Activated CD4-positive, alpha-beta T cell treated with anti-CD3 and anti-CD28 coated beads, Interleukin-2, amount 10 ng/mL, durations not matched to agents 7 days and 5 days (primary cell): ENCODE data around the gene BUD31. TPM values are rescaled to one million over a fixed set of nuclear protein-coding genes. Genes with fewer than 3 reads are reported as not detected.
"Not testable (repeated sequence)": the region's sequence is repeated elsewhere in the genome, so short reads cannot be mapped to it uniquely, and the experiment has no call there.

ENCODE experiments used
- CTCF ChIA-PET: fragments of 350-600 bp; sonication (Branson Sonifier 250); formaldehyde crosslinking; loops from one replicate; lab custom pipeline; 2021; ENCODE audit warnings: antibody characterized with exemption; lab: Charles Lee
- POLR2A ChIA-PET: fragments of 350-600 bp; sonication (Branson Sonifier 250); formaldehyde crosslinking; loops from one replicate; lab custom pipeline; 2021; ENCODE audit warnings: antibody characterized with exemption; lab: Charles Lee
- DNase-seq: peaks from one replicate; pipeline ENCODE4 v3.0.0-alpha.2; 2020
- H3K27ac Mint-ChIP-seq: one replicate; pipeline ENCODE4 v1.8.0; 2021; ENCODE audit warnings: mild to moderate bottlenecking, moderate library complexity, mixed read lengths
- H3K27me3 Mint-ChIP-seq: one replicate; pipeline ENCODE4 v1.8.0; 2021; ENCODE audit warnings: mixed read lengths
- H3K36me3 Mint-ChIP-seq: one replicate; pipeline ENCODE4 v1.8.0; 2021; ENCODE audit warnings: low read depth, mixed read lengths
- H3K4me1 Mint-ChIP-seq: one replicate; pipeline ENCODE4 v1.8.0; 2021; ENCODE audit warnings: mixed read lengths
- H3K4me3 Mint-ChIP-seq: one replicate; pipeline ENCODE4 v1.8.0; 2021; ENCODE audit warnings: mild to moderate bottlenecking, moderate library complexity, mixed read lengths
- H3K9me3 Mint-ChIP-seq: one replicate; pipeline ENCODE4 v1.8.0; 2021; ENCODE audit warnings: mixed read lengths
- total RNA-seq, 2 experiments: library from RNA; stranded (reverse); gene quantifications; one replicate each; pipeline ENCODE4 v1.2.3, GENCODE V29; 2021

The BUD31 gene
- total RNA-seq, 2 experiments from 2014 or later, result 94.2 to 115 TPM

DNA sequence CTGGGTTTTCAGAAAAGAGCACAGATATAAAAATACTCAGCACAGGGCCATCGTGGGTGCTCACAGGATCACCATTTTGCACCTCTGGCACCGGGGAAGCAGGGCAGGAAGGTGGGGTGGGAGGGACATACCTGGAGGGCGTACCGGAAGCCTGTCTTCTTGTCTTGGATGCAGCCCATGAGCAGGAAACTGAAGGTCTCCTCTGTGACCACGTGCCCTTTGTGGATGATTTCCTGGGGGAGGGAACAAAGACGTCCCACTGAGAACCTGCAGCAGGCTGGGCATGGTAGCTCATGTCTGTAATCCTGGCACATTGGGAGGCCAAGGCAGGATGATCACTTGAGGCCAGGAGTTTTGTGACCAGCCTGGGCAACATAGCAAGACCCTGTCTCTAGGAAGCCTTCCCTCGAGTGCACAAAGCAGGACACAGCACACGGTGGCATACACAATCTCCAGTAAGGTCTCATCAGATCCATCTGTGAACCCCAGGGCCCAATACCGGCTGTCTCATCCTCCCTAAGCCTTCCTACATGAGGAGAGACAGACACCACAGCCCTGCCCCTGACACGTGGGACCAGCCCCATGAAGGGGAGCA, 20.3 kb downstream of the BUD31 start:
- POLR2A ChIA-PET, result no interaction called here
- H3K4me1 Mint-ChIP-seq, result peaks cover 9% of the 10 kb centered on the region
- H3K4me3 Mint-ChIP-seq, result no peak overlapping the region
- H3K27ac Mint-ChIP-seq, result no peak overlapping the region
- DNase-seq, result peak; percentile 38
- H3K27me3 Mint-ChIP-seq, result no peaks in the 10 kb centered on the region
- H3K36me3 Mint-ChIP-seq, result peaks cover 17% of the 10 kb centered on the region
- no peaks in the 10 kb centered on the region for H3K9me3 Mint-ChIP-seq
- CTCF ChIA-PET, result interaction anchor here (1.2 to 1.7 kb wide), 2 partner anchors 9 to 10 kb away, joined by 3 to 6 read pairs; partner anchors contain the start of genes CPSF4 and PTCD1

DNA sequence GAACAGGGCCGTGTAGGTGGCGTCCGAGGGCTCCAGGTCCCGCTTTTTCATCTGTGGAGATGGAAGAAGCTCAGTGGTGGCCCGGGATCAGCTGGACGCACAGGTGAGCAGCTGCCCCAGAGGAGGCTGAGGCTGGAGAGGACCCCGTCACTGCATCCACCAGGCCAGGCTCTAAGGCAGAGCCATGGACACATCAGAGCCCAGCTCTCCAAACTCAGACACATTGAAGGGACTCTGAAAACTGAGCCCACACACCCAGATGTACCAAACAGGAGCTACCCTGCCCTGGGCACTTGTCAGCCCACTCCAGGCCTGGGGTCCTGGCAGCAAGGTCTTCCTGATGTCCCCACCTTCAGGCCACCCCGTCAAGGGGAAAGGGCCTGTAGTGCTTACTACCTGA, 21.0 kb downstream of the BUD31 start:
- H3K36me3 Mint-ChIP-seq, result peaks cover 17% of the 10 kb centered on the region
- H3K27me3 Mint-ChIP-seq, result no peaks in the 10 kb centered on the region
- H3K4me1 Mint-ChIP-seq, result peaks cover 9% of the 10 kb centered on the region
- no peak overlapping the region for H3K27ac Mint-ChIP-seq
- CTCF ChIA-PET, result interaction anchor here (1.2 to 1.7 kb wide), 2 partner anchors 9 to 10 kb away, joined by 3 to 6 read pairs; partner anchors contain the start of genes CPSF4 and PTCD1
- H3K9me3 Mint-ChIP-seq, result no peaks in the 10 kb centered on the region
- POLR2A ChIA-PET, result no interaction called here
- no peak for DNase-seq
- H3K4me3 Mint-ChIP-seq, result no peak overlapping the region

DNA sequence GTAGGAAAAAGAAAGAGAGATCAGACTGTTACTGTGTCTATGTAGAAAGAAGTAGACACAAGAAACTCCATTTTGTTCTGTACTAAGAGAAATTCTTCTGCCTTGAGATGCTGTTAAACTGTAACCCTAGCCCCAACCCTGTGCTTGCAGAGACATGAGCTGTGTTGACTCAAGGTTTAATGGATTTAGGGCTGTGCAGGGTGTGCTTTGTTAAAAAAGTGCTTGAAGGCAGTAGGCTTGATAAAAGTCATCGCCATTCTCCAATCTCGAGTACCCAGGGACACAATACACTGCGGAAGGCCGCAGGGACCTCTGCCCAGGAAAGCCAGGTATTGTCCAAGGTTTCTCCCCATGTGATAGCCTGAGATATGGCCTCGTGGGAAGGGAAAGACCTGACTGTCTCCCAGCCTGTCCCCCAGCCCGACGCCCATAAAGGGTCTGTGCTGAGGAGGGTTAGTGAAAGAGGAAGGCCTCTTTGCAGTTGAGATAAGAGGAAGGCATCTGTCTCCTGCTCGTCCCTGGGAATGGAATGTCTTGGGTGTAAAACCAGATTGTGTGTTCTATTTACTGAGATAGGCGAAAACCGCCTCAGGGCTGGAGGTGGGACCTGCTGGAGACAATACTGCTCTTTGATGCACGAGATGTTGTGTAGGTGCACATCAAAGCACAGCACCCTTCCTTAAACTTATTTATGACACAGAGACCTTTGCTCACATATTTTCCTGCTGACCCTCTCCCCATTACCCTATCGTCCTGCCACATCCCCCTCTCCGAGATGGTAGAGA, 23.2 kb downstream of the BUD31 start:
- peaks cover 13% of the 10 kb centered on the region for H3K4me1 Mint-ChIP-seq
- H3K4me3 Mint-ChIP-seq, H3K9me3 Mint-ChIP-seq, DNase-seq, H3K27ac Mint-ChIP-seq, CTCF ChIA-PET, H3K27me3 Mint-ChIP-seq, POLR2A ChIA-PET: not testable (repeated sequence)
- peaks cover 19% of the 10 kb centered on the region for H3K36me3 Mint-ChIP-seq

DNA sequence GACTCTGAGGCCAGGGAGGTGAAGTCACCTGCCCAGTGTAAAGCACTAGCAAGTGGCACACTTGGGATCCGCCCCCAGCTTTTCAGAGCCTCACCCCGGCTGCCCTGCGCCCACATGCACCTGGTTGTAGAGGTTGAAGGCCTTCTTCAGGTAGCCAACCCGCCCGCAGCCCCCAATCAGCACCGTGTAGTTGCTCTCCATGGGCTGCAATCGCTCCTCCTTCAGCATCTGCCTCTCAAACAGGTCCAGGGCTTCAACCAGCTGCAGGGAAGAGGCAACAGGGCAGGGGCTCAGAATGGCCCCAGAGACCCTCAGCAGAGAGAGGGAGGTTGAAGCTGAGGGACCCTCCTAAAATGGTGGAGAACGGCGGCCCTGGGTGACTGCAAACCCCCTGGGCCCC, 24.4 kb downstream of the BUD31 start:
- ChIA-PET CTCF (interaction anchor here (0.7 to 1.3 kb wide), 2 partner anchors 9 to 13 kb away, joined by 3 read pairs; no protein-coding TSS in a partner anchor), POLR2A (no interaction called here)
- no peak for DNase-seq

DNA sequence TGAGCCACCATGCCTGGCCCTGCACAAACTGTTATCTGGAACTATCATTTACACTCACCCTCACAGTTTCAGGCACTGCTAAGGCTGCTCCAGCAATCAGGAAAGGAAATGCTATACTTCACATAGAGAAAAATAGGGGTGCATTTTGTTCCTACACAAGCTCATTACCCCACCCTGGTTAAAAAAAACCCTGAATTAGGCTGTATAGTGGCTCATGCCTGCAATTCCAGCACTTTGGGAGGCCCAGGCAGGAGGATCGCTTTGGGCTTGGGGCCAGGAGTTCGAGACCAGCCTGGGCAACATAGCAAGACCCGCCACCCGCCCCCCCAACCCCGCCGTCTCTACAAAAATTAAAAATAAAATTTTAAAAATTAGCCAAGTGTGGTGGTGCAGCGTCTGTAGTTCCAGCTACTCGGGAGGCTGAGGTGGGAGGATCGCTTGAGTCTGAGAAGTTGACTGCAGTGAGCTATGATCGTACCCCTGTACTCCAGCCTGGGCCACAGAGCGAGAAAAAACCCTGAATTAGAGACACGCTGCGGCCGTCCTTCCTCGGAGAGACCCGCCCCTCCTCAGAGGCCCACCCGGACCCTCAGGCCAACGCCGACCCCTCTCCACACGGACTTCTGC, 29.3 kb downstream of the BUD31 start:
- DNase-seq, result no peak
- H3K36me3 Mint-ChIP-seq, result peaks cover 17% of the 10 kb centered on the region
- H3K27me3 Mint-ChIP-seq, result no peaks in the 10 kb centered on the region
- ChIA-PET POLR2A (interaction anchor here (0.6 kb wide), 1 partner anchor 481 kb away, joined by 3 read pairs; no protein-coding TSS in a partner anchor), CTCF (interaction anchor here (0.6 to 1.1 kb wide), 4 partner anchors 8 to 1017 kb away, joined by 3 to 5 read pairs (median 4); no protein-coding TSS in a partner anchor)
- peak overlapping the region; percentile 98 for H3K4me3 Mint-ChIP-seq
- H3K27ac Mint-ChIP-seq, result peak overlapping the region; percentile 95
- H3K9me3 Mint-ChIP-seq, result no peaks in the 10 kb centered on the region
- H3K4me1 Mint-ChIP-seq, result peaks cover 32% of the 10 kb centered on the region

More for the DNA sequence above, 24.4 kb downstream of the BUD31 start:
- Mint-ChIP-seq H3K27me3 (no peaks in the 10 kb centered on the region), H3K4me1 (peaks cover 19% of the 10 kb centered on the region), H3K9me3 (no peaks in the 10 kb centered on the region), H3K36me3 (peaks cover 19% of the 10 kb centered on the region), H3K27ac (no peak overlapping the region), H3K4me3 (no peak overlapping the region)

DNA sequence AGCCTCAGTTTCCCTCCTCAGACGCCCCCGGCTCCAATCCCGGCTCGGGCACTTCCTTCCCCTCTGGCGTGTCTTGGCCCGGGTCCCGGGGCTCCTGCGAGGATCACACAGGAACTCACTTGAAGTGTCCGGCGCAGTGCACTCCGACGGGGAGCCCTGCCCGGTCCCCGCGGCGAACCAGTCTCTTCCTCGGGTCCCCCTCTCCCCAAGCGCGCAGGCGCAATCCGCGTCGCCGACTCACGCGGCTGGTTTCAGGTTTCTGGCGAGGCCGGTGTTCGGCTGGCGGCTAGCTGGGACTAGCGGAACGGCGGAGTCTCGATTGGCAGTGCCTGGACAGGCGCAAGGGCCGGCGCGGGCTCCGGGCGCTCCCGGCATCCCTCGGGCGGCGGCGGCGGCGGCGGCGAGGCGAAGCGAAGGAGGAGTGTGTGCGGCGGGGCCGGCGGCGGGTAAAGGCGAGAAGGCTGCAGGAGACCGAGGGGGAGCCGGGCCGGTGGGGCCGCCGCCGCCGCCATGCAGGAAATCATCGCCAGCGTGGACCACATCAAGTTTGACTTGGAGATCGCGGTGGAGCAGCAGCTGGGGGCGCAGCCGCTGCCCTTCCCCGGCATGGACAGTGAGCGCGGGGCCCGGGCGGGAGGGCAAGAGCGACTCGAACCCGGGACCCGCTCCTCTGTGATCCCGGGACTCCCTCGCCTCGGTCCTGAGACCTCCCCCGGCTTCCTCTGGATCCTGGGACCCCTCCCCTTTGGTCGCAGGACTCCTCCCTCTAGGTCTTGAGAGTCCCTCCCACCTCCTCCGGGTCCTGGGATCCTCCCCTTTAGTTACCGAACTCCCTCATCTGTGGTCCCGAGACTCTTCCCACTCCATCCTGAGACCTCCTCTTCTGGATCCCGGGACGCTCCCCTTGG, 30.1 kb downstream of the BUD31 start, which contains the start of the genes CPSF4 and PTCD1:
TSS of gene CPSF4 (plus strand) at position 371 of the 908 bp plus-strand sequence. CDS start at position 511, 140 bp downstream.
TSS of gene PTCD1 (minus strand) at position 226 of the 908 bp plus-strand sequence. CDS start 3,556 bp downstream, outside the sequence.
- CTCF ChIA-PET, result interaction anchor here (1.0 kb wide), 2 partner anchors 9 to 14 kb away, joined by 3 to 5 read pairs; no protein-coding TSS in a partner anchor

DNA sequence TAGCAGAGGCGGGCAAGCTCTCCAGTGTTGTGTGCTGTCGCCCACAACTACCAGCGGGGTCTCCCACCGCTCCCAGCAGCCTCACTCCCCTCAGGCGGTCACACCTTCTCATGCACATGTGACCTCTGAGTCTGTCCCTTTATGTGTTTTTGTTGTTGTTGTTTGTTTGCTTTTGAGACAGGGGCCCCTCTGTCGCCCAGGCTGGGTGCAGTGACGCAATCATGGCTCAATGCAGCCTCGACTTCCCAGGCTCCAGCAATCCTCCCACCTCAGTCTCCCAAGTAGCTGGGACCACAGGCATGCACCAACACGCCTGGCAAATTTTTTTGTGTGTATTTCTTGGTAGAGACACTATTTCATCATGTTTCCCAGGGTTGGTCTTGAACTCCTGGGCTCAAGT, 31.4 kb downstream of the BUD31 start:
- Mint-ChIP-seq H3K9me3 (no peaks in the 10 kb centered on the region), H3K27me3 (no peaks in the 10 kb centered on the region), H3K27ac (peak overlapping the region; percentile 85), H3K4me1 (peaks cover 38% of the 10 kb centered on the region), H3K36me3 (peaks cover 23% of the 10 kb centered on the region), H3K4me3 (peak overlapping the region; percentile 98)
- ChIA-PET CTCF (no interaction called here), POLR2A (no interaction called here)
- no peak for DNase-seq

More for the DNA sequence above, 30.1 kb downstream of the BUD31 start, which contains the start of the genes CPSF4 and PTCD1:
- peak within 1 kb of the TSS; percentile 95 for H3K27ac Mint-ChIP-seq
- POLR2A ChIA-PET, result interaction anchor here (0.6 to 0.8 kb wide), 2 partner anchors 17 to 391 kb away, joined by 3 to 4 read pairs; no protein-coding TSS in a partner anchor
- H3K4me3 Mint-ChIP-seq, result peak within 1 kb of the TSS; percentile 98
- no peaks in the 10 kb centered on the region for H3K9me3 Mint-ChIP-seq
- no peaks in the 10 kb centered on the region for H3K27me3 Mint-ChIP-seq
- H3K36me3 Mint-ChIP-seq, result peaks cover 19% of the 10 kb centered on the region
- H3K4me1 Mint-ChIP-seq, result peaks cover 35% of the 10 kb centered on the region
- DNase-seq, result peak; percentile 91

DNA sequence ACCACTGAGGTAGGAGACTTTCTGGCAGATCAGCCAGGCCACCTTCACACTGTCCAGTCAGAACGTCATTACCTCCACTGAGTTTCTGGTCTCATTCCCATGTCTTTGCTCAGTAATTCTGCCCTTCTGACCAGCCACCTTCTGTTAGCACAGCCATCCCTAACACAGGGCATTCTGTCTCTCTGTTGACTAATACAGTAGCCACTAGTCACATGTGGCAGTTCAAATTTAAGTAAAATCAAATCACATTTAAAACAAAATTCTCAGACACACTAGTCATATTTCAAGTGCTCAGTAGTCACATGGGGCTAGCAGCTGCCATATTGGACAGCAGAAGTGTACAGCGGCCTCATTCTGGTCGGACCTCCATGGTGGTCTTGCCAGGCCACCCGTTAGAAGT, 37.3 kb downstream of the BUD31 start:
- Mint-ChIP-seq H3K27me3 (no peaks in the 10 kb centered on the region), H3K36me3 (peaks cover 43% of the 10 kb centered on the region), H3K4me1 (peaks cover 13% of the 10 kb centered on the region), H3K4me3 (no peak overlapping the region), H3K9me3 (no peaks in the 10 kb centered on the region), H3K27ac (no peak overlapping the region)
- ChIA-PET POLR2A (no interaction called here), CTCF (interaction anchor here (0.6 to 1.4 kb wide), 2 partner anchors 13 to 432 kb away, joined by 3 read pairs; no protein-coding TSS in a partner anchor)
- no peak for DNase-seq

DNA sequence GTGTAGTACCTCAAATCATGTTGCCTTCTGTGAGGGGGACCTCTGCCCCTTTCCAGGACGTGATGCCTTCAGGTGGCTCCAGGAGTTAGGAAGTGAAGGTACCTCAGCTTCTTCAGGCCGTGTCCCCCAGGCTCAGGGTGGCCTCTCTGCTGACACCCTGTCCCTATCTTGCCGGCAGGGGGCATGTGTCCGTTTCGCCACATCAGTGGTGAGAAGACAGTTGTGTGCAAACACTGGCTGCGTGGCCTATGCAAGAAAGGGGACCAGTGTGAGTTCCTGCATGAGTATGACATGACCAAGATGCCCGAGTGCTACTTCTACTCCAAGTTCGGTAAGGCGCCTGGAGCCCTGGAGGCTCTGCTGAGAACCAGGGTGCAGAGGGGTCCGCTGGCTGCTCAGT, 39.2 kb downstream of the BUD31 start:
- H3K9me3 Mint-ChIP-seq, result no peaks in the 10 kb centered on the region
- peaks cover 7% of the 10 kb centered on the region for H3K4me1 Mint-ChIP-seq
- H3K4me3 Mint-ChIP-seq, result no peak overlapping the region
- POLR2A ChIA-PET, result no interaction called here
- CTCF ChIA-PET, result interaction anchor here (0.6 to 1.2 kb wide), 4 partner anchors 11 to 182 kb away, joined by 3 to 5 read pairs (median 3); no protein-coding TSS in a partner anchor
- peak; percentile 20 for DNase-seq
- no peak overlapping the region for H3K27ac Mint-ChIP-seq
- peaks cover 39% of the 10 kb centered on the region for H3K36me3 Mint-ChIP-seq
- H3K27me3 Mint-ChIP-seq, result no peaks in the 10 kb centered on the region

DNA sequence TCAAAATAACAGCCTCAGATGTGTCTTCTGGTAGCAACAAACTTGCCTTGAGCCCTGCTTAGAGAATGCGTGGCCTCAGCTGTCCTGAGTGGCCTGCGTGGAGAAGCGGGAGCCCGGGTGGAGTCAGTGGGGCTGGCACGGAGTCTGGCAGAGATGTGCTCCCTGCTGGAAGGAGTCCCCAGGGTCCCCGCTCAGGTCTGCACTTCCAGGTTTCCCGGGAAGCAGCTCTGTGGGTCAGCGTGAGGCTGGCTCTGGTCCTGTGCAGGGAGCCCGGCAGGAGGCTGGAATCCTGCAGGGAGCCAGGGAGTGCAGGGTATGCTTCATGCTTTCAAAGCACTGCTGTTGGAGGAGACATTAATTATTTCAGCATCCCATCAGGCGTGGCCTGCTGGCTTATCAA, 40.1 kb downstream of the BUD31 start:
- H3K9me3 Mint-ChIP-seq, result no peaks in the 10 kb centered on the region
- H3K27ac Mint-ChIP-seq, result no peak overlapping the region
- no peak for DNase-seq
- H3K4me1 Mint-ChIP-seq, result peaks cover 2% of the 10 kb centered on the region
- no peaks in the 10 kb centered on the region for H3K27me3 Mint-ChIP-seq
- ChIA-PET CTCF (interaction anchor here (0.9 to 1.6 kb wide), 3 partner anchors 10 to 62 kb away, joined by 3 to 5 read pairs (median 4); no protein-coding TSS in a partner anchor), POLR2A (no interaction called here)
- H3K4me3 Mint-ChIP-seq, result no peak overlapping the region
- peaks cover 36% of the 10 kb centered on the region for H3K36me3 Mint-ChIP-seq

DNA sequence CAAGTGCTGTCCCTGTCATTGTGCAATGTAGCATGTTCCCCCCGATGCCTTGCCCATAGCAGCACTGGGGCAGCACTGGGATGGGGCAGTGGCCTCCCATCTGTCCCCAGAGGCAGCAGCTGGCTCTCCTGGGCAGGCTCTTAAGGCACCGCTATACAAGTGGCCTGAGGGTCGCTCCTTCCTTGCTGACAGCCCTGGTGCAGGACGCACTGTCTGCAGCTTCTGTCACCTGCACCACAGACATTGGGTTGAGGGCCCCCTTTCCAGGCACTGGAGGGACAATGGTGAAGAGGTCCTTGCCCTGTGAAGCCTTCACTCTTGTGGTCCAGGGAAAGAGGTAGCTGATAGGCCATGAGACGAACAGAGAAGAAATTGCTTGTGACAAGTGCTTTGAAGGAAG, 40.6 kb downstream of the BUD31 start:
- DNase-seq, result no peak
- Mint-ChIP-seq H3K4me1 (peaks cover 2% of the 10 kb centered on the region), H3K27ac (no peak overlapping the region), H3K9me3 (no peaks in the 10 kb centered on the region), H3K27me3 (no peaks in the 10 kb centered on the region), H3K4me3 (no peak overlapping the region), H3K36me3 (peaks cover 37% of the 10 kb centered on the region)
- CTCF ChIA-PET, result interaction anchor here (0.9 to 1.6 kb wide), 3 partner anchors 10 to 62 kb away, joined by 3 to 4 read pairs (median 3); no protein-coding TSS in a partner anchor
- POLR2A ChIA-PET, result no interaction called here
